GM20000 (cell line): ENCODE measurements around the gene TSPAN18.

Experiments used
- DNase-seq: peaks from one replicate; pipeline ENCODE4 v3.0.0; 2012; ENCODE audit warnings: low spot score
- CTCF ChIP-seq: IDR thresholded peaks from 2 replicates; pipeline ENCODE4 v1.5.1; 2012; ENCODE audit warnings: mild to moderate bottlenecking, control low read depth; ENCODE audit errors: extremely low read depth, missing control alignments

TSPAN18 gene

GRCh38 chr11:44915004-44915403 lies 188.2 kb downstream of the TSPAN18 start:
- DNase-seq = no peak
- TF ChIP-seq CTCF = no peak

GRCh38 chr11:44915621-44916020 lies 188.9 kb downstream of the TSPAN18 start:
- no peak for DNase-seq
- no peak for TF ChIP-seq CTCF

DNA sequence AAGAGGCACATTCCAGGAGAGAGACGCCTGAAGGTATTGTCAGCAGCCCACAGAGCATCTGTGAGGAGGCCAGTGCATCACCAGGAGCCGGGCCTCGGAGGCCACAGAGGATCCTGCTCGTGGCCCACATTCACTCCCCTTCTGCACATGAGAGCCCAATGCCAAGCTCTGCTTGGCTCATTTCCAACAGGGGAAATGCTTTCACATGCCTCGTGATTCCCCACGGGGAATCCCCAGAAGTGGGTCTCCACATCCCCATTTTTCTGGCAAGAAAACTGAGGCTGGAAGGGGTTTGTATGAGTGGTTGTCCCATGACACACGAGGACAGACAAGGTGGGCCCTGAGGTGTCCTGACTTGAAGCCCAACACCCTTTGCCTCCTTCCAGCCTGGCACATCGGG lies 189.6 kb downstream of the TSPAN18 start:
- DNase-seq = no peak
- no peak for TF ChIP-seq CTCF

GRCh38 chr11:44916801-44917385 lies 190.1 kb downstream of the TSPAN18 start:
- TF ChIP-seq CTCF = no peak
- no peak for DNase-seq

GRCh38 chr11:44917741-44918140 lies 191.0 kb downstream of the TSPAN18 start:
- no peak for TF ChIP-seq CTCF
- no peak for DNase-seq

DNA sequence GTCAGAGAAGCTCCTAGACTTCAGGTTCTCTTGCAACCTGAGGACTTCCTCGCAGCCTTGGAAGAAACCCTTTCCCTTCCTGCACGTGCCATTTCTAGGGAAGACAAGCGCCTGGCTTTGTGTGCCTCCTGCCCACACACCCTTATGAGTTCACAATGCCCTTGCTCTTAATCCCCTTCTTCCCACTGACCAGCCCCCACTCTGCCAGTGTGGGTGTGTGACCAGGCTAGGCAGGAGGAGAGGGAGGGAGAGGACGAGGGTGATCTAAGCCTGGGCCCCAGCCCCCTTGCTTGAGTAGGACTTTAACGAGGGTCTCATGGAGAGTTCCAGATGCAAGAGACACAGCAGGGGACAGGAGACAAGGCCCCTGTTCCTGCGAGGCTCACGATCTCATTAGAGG lies 193.7 kb downstream of the TSPAN18 start:
- TF ChIP-seq CTCF = no peak
- DNase-seq = no peak

GRCh38 chr11:44923115-44923514 lies 196.4 kb downstream of the TSPAN18 start:
- no peak for TF ChIP-seq CTCF
- DNase-seq = no peak
